Measurements from ENCODE around the gene CAPN9.
"Not testable (repeated sequence)": the region's sequence is repeated elsewhere in the genome, so short reads cannot be mapped to it uniquely, and the experiment has no call there.

Gene CAPN9

DNA sequence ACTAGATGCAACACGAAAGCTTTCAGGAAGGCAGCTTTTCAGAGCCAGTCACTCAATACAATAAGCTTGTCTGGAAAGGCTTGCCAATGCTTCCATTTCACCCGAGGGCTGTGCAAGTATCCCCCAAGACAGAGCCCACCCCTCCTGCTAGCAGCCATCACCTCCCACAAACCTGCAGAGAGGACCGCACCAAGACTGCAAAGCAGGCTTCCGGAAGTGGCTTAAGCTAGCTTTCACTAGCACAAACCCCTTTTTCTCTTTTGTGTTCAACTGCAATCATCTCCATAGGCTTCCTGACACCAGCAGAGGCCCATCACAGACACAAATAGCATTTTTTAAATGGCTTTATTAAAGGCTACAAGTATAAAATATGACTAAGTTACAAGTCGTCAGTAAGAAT, 89.6 kb downstream of the CAPN9 start:
- FAIRE-seq (no peak), DNase-seq (ENCODE audit: insufficient read length) (no peak)
- TF ChIP-seq POLR2AphosphoS5 (IDR thresholded peaks at IDR 0.05; ENCODE audit: low read depth, low read length) (no peak), TAF1 (IDR thresholded peaks at IDR 0.05; ENCODE audit: borderline replicate concordance, low read depth, low read length) (no peak), POLR2A (IDR thresholded peaks at IDR 0.05; ENCODE audit: low read depth, low read length) (no peak)

DNA sequence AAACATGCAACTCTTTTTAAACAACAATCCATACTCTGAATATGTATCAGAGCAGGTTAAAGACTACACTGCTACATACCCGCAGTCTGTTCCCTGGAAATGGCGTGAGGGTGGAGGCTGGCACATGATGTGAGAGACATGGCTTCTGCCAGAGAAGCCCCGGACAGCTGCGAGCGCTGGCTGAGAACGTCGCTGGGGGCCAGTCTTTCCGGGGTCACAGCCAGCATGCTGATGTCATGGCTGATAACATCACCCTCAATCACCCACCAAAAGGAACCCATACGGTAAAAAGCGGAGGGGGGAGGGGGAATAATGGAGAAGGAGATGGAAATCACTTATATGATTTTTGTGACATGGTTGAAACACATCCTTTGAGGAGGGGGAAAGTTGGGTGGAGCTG, 92.0 kb downstream of the CAPN9 start:
- TF ChIP-seq TAF1 (IDR thresholded peaks at IDR 0.05; ENCODE audit: borderline replicate concordance, low read depth, low read length) (no peak), POLR2A (IDR thresholded peaks at IDR 0.05; ENCODE audit: low read depth, low read length) (no peak), POLR2AphosphoS5 (IDR thresholded peaks at IDR 0.05; ENCODE audit: low read depth, low read length) (no peak)
- FAIRE-seq (no peak), DNase-seq (ENCODE audit: insufficient read length) (no peak)

DNA sequence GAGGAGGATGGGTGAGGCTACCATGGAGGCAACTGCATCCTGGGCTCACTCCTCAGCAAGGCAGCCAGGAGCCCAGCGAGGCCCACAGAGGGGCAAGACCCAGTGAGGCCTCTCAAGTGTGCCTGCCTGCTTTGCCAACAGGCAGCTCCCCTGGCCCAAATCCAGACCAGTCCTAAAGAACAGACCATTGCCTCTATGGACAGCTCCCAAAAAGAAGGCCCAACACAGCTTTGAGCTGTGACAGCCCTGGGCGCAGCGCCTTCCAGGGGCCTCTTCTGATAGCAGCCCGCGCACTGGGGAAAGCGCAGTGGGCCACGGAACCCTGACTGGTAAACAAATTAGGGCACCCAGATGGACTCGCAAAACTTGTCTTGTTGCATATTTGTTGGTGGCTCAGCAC, 95.6 kb downstream of the CAPN9 start:
- TF ChIP-seq TAF1 (IDR thresholded peaks at IDR 0.05; ENCODE audit: borderline replicate concordance, low read depth, low read length): no peak
- TF ChIP-seq POLR2A (IDR thresholded peaks at IDR 0.05; ENCODE audit: low read depth, low read length): no peak
- no peak for TF ChIP-seq POLR2AphosphoS5 (IDR thresholded peaks at IDR 0.05; ENCODE audit: low read depth, low read length)
- DNase-seq (ENCODE audit: insufficient read length) (no peak), FAIRE-seq (no peak)

DNA sequence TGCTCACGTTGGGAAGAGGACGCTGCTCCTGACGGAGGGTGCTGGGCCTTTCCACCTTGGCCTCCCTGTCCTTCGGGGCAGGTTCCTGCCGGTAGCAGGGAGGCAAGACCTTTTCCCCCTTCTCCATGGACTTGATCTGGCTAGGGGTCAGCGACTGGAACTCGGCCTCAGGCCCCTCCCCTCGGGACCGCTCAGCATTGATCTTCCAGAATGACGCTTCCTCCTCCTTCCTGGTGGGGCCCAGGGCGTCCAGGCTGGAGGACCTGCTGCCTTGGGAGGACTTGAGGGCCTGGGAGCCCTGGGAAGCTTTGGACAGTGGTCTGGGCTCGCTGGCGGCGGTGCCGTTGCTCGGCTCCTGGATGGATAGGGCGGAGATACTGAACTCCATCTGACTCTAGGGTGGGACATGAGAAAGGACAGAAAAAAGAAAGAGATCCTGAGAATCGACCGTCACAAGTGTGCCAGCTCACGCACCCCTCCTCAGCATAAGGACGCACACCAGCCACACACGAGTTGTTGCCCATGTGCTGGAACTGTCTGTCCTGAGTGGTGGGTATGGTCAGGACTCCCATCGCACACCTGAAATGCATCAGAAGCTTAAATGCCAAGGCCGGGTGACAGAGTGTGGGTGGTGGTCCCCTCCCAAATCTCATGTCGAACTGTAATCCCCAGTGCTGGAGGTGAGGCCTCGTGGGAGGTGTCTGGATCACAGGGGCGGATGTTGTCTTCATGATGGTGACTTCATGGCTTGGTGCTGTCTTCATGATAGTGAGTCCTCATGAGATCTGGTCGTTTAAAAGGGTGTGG, 96.5 kb downstream of the CAPN9 start:
- no peak for TF ChIP-seq POLR2A (IDR thresholded peaks at IDR 0.05; ENCODE audit: low read depth, low read length)
- no peak for TF ChIP-seq TAF1 (IDR thresholded peaks at IDR 0.05; ENCODE audit: borderline replicate concordance, low read depth, low read length)
- TF ChIP-seq POLR2AphosphoS5 (IDR thresholded peaks at IDR 0.05; ENCODE audit: low read depth, low read length): no peak
- FAIRE-seq (no peak), DNase-seq (ENCODE audit: insufficient read length) (no peak)

- FAIRE-seq (no peak), DNase-seq (ENCODE audit: insufficient read length) (no peak)
- TF ChIP-seq TAF1 (IDR thresholded peaks at IDR 0.05; ENCODE audit: borderline replicate concordance, low read depth, low read length) (no peak), POLR2A (IDR thresholded peaks at IDR 0.05; ENCODE audit: low read depth, low read length) (no peak), POLR2AphosphoS5 (IDR thresholded peaks at IDR 0.05; ENCODE audit: low read depth, low read length) (no peak)
Observed at GRCh38 chr1:230844561-230844960, 97.4 kb downstream of the CAPN9 start.

DNA sequence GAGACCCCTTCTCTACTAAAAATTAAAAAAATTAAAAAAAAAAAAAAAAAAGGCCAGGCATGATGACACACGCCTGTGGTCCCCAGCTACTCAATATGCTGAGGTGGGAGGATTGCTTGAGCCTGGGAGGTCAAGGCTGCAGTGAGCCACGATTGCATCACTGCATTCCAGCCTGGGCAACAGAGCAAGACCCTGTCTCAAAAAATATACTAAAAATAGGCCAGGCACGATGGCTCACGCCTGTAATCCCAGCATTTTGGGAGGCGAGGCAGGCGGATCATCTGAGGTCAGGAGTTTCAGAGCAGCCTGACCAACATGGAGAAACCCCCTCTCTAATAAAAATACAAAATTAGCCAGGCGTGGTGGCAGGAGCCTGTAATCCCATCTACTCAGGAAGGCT, 98.0 kb downstream of the CAPN9 start:
- not testable (repeated sequence) for FAIRE-seq; DNase-seq (ENCODE audit: insufficient read length)

DNA sequence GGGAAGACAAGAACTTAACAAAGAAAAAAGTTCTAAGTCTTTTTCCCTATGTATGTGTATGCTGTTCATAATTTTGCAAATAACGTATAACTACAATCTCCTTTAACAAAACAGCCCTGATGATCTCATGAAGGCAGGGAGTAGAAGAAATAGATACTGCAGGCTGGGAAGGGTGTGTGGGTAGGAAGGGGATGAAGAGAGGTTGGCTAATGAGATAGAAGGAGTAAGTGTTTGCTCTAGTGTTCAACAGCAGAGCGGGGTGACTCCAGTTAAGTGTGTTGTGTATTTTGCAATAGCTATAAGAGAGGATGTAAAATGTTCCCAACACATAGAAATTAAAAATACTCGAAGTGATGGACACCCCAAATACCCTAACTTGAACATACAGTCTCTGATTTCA, 101.0 kb downstream of the CAPN9 start:
- FAIRE-seq (no peak), DNase-seq (ENCODE audit: insufficient read length) (no peak)
- no peak for TF ChIP-seq POLR2A (IDR thresholded peaks at IDR 0.05; ENCODE audit: low read depth, low read length)
- no peak for TF ChIP-seq POLR2AphosphoS5 (IDR thresholded peaks at IDR 0.05; ENCODE audit: low read depth, low read length)
- no peak for TF ChIP-seq TAF1 (IDR thresholded peaks at IDR 0.05; ENCODE audit: borderline replicate concordance, low read depth, low read length)

DNA sequence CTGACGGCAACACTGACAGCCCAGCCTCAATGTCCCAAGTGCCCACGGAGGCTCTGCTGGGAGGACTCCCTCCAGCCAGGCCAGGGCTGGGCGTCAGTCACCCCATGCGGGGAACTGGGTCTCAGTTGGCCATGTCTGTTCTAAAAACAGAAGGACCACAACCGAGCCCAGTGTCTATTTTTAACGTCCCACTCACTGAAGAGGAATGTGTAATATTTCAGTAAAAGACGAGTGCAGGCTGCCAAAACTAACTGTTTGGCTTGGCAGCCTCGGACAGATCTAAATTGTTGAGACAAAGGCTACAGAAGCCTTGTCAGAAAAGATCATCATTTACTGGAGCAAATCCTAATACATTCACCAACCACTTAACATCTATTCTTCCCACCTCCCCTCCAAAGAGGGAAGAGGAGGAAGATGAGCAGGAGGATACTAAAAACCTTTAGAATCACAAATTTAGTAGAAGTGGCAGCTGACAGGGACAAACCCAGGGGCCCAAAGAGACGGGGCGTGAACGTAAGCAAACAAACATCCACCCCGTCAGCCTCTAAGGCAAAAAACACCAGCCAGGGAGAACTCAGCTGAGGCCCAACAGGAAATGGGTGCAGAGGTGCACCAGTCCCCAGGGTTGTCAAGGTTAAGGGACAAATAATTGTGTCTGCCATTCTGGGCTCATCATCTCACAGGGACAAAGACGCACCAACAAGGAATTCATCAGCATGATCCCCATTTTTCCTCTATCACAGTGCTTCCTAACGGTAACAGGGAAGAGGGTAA, 102.5 kb downstream of the CAPN9 start:
- DNase-seq (ENCODE audit: insufficient read length): no peak
- no peak for FAIRE-seq
- no peak for TF ChIP-seq POLR2AphosphoS5 (IDR thresholded peaks at IDR 0.05; ENCODE audit: low read depth, low read length)
- no peak for TF ChIP-seq POLR2A (IDR thresholded peaks at IDR 0.05; ENCODE audit: low read depth, low read length)

GRCh38 chr1:230850547-230850946, 103.4 kb downstream of the CAPN9 start:
- DNase-seq (ENCODE audit: insufficient read length): no peak
- TF ChIP-seq POLR2AphosphoS5 (IDR thresholded peaks at IDR 0.05; ENCODE audit: low read depth, low read length): no peak
- no peak for TF ChIP-seq TAF1 (IDR thresholded peaks at IDR 0.05; ENCODE audit: borderline replicate concordance, low read depth, low read length)
- TF ChIP-seq POLR2A (IDR thresholded peaks at IDR 0.05; ENCODE audit: low read depth, low read length): no peak
- FAIRE-seq: no peak

GRCh38 chr1:230851291-230851691, 104.1 kb downstream of the CAPN9 start:
- DNase-seq (ENCODE audit: insufficient read length): no peak
- TF ChIP-seq POLR2AphosphoS5 (IDR thresholded peaks at IDR 0.05; ENCODE audit: low read depth, low read length) (no peak), TAF1 (IDR thresholded peaks at IDR 0.05; ENCODE audit: borderline replicate concordance, low read depth, low read length) (no peak), POLR2A (IDR thresholded peaks at IDR 0.05; ENCODE audit: low read depth, low read length) (no peak)
- FAIRE-seq: no peak

Data from GM12892 (cell line).